Osteocyte (in vitro differentiated cells): ENCODE results near the gene HSPA4L. TPM values are rescaled to one million over a fixed set of nuclear protein-coding genes. Genes with fewer than 3 reads are reported as not detected.

Source experiments
- DNase-seq: peaks from one replicate; pipeline ENCODE4 v3.0.0; 2021; ENCODE audit warnings: mixed read lengths; ENCODE audit not compliant: unreplicated experiment; ENCODE audit errors: extremely low spot score
- H3K27ac Mint-ChIP-seq: one replicate; pipeline ENCODE4 v1.8.0; 2021; ENCODE audit warnings: mild to moderate bottlenecking, mixed read lengths; ENCODE audit not compliant: unreplicated experiment
- H3K27me3 Mint-ChIP-seq: one replicate; pipeline ENCODE4 v1.8.0; 2021; ENCODE audit warnings: mixed read lengths; ENCODE audit not compliant: unreplicated experiment
- H3K36me3 Mint-ChIP-seq: one replicate; pipeline ENCODE4 v1.8.0; 2021; ENCODE audit warnings: mixed read lengths; ENCODE audit not compliant: unreplicated experiment
- H3K4me1 Mint-ChIP-seq: one replicate; pipeline ENCODE4 v1.8.0; 2021; ENCODE audit warnings: mixed read lengths; ENCODE audit not compliant: unreplicated experiment
- H3K4me3 Mint-ChIP-seq: one replicate; pipeline ENCODE4 v1.8.0; 2021; ENCODE audit warnings: mild to moderate bottlenecking, moderate library complexity, mixed read lengths; ENCODE audit not compliant: unreplicated experiment
- H3K9me3 Mint-ChIP-seq: one replicate; pipeline ENCODE4 v1.8.0; 2021; ENCODE audit warnings: mixed read lengths; ENCODE audit not compliant: unreplicated experiment
- CTCF ChIP-seq: fragments of 200-600 bp; sonication (generic); IDR thresholded peaks from 2 replicates; pipeline ENCODE4 v1.5.0; 2021; ENCODE audit warnings: antibody characterized with exemption, mild to moderate bottlenecking, moderate library complexity
- total RNA-seq: library from RNA; stranded (reverse); gene quantifications from 2 replicates; pipeline ENCODE4 v1.2.1, GENCODE V29; 2021

The HSPA4L gene
- total RNA-seq, 1 donor from 2014 or later, result 2.5 TPM

- DNase-seq, result no peak
- Mint-ChIP-seq H3K27me3 (no peaks in the 10 kb centered on the region), H3K36me3 (no peaks in the 10 kb centered on the region), H3K4me3 (no peak overlapping the region), H3K9me3 (no peaks in the 10 kb centered on the region), H3K27ac (no peak overlapping the region), H3K4me1 (peaks cover 14% of the 10 kb centered on the region)
- TF ChIP-seq CTCF, result no peak
These were observed 86.1 kb downstream of the HSPA4L start for GRCh38 chr4:127868196-127868595.

- H3K27me3 Mint-ChIP-seq, result no peaks in the 10 kb centered on the region
- peaks cover 5% of the 10 kb centered on the region for H3K9me3 Mint-ChIP-seq
- TF ChIP-seq CTCF, result no peak
- DNase-seq, result no peak
- H3K27ac Mint-ChIP-seq, result peak overlapping the region; percentile 67
- no peak overlapping the region for H3K4me3 Mint-ChIP-seq
- peaks cover 14% of the 10 kb centered on the region for H3K4me1 Mint-ChIP-seq
- H3K36me3 Mint-ChIP-seq, result peaks cover under 1% of the 10 kb centered on the region
These were observed 88.2 kb downstream of the HSPA4L start for GRCh38 chr4:127870281-127870680.

DNA sequence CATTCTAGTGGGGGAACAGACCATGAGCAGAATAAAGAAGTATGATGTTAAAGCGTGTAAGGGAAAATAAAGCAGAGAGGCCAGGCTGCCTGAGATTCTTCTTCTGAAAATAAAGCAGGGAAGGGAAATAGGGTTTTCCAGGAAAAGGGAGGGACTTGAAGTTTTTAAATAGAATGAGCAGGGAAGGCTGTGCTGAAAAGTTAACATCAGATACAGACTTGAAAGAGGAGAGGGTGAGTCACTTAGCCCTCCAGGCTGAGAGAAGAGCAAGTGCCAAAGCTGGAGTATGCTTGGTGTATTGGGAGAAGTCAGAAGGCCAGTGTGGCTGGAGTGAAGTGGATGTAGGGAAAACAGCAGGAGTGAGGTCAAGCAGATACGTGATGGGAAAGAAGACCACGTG, 88.6 kb downstream of the HSPA4L start:
- Mint-ChIP-seq H3K9me3 (peaks cover 5% of the 10 kb centered on the region), H3K36me3 (peaks cover 4% of the 10 kb centered on the region), H3K4me1 (peaks cover 14% of the 10 kb centered on the region), H3K27me3 (no peaks in the 10 kb centered on the region), H3K4me3 (no peak overlapping the region), H3K27ac (peak overlapping the region; percentile 67)
- no peak for TF ChIP-seq CTCF
- DNase-seq, result no peak

- Mint-ChIP-seq H3K9me3 (peaks cover 5% of the 10 kb centered on the region), H3K4me3 (no peak overlapping the region), H3K36me3 (peaks cover 4% of the 10 kb centered on the region), H3K4me1 (peaks cover 10% of the 10 kb centered on the region), H3K27ac (no peak overlapping the region), H3K27me3 (no peaks in the 10 kb centered on the region)
- TF ChIP-seq CTCF, result no peak
- DNase-seq, result no peak
These were observed 93.7 kb downstream of the HSPA4L start for GRCh38 chr4:127875791-127876190.

- H3K4me1 Mint-ChIP-seq, result peaks cover 8% of the 10 kb centered on the region
- peak; percentile 99 for DNase-seq
- H3K27me3 Mint-ChIP-seq, result no peaks in the 10 kb centered on the region
- H3K4me3 Mint-ChIP-seq, result peak within 1 kb of the TSS; percentile 92
- peak within 1 kb of the TSS; percentile 98 for H3K27ac Mint-ChIP-seq
- H3K9me3 Mint-ChIP-seq, result no peaks in the 10 kb centered on the region
- H3K36me3 Mint-ChIP-seq, result peaks cover 5% of the 10 kb centered on the region
- no peak for TF ChIP-seq CTCF
These were observed 98.8 kb downstream of the HSPA4L start, which contains the start of gene PLK4 for GRCh38 chr4:127880763-127881562. PLK4 (plus strand) TSS chr4:127880893; CDS start chr4:127881135, 242 bp downstream.
